HTERT RPE-1 (cell line): ENCODE data around the gene SAP30L.

Experiments used
- in situ Hi-C: fragments of 300-500 bp; cut with MboI; formaldehyde crosslinking; loops from 4 replicates; pipeline ENCODE4 v1.14.3; 2020; ENCODE audit warnings: low sequenced_read_pairs

Gene SAP30L

GRCh38 chr5:154479160-154479943, 33.6 kb downstream of the SAP30L start:
- in situ Hi-C loops, result no loop called here

- in situ Hi-C loops, result no loop called here
These were observed 34.4 kb downstream of the SAP30L start for GRCh38 chr5:154479944-154480750.

DNA sequence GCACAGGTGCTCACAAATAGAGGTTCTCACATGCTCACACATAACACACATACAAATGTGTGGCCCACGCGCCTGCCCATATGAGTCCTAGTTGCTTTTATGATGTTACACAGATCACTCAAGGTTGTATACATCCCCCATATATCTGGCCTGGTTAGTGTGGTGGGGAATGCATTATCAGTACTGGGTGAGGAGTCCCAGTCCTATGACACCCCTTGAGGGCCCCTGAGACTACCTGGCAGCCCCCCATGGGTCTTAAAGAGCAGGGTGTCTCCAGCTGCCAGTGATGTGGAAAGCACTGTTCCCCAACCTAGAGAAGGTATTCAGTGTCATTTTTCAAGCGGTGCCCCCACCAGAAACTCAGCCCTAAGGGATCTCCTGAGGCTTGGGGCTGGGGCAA, 35.0 kb downstream of the SAP30L start:
- in situ Hi-C loops, result no loop called here

- in situ Hi-C loops, result no loop called here
These were observed 36.0 kb downstream of the SAP30L start for GRCh38 chr5:154481584-154482381.

DNA sequence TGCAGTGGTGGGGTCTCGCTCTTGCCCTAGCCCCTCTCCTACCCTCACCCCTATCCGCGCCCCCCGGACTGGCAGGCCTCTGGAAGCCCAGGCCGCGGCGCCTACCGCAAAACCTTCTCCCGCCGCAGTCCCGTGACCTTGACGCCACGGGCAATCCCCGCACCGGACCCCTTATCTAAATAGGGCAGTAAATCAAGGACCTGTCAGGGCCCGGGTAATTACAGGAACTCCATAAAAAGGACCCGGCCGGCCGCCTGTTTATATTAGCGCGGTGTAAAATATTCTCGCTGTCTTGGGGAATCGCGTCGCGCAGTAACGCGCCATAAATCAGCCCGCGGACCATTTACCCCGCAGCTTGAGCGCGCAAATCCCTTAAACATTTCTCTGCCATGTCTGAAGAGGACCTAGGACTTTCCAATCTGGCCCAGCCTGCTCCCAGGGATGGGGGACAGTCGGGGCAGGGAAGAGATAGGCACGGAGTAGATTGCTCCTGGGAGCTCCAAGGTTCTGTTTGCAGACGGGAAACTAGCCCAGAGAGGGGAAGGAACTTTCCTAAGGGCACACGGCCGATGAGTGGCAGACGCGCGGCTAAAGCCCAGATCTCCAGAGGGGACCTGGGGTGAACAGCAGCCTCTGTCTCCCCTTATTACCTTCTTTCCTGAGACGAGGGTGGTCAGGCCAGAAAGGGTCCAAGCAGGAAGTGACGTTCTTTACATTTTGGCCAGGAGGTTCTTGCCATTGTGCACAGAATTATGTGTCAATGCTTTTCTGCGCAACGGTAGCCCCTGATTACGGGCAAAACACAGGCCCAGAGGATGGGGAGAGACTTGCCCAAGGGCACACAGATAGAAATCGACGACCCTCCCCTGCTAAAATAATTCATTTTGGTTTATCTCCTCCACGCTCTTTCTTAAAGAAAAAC, 37.0 kb downstream of the SAP30L start:
- in situ Hi-C loops, result no loop called here

GRCh38 chr5:154483654-154484392, 38.0 kb downstream of the SAP30L start:
- in situ Hi-C loops, result no loop called here

DNA sequence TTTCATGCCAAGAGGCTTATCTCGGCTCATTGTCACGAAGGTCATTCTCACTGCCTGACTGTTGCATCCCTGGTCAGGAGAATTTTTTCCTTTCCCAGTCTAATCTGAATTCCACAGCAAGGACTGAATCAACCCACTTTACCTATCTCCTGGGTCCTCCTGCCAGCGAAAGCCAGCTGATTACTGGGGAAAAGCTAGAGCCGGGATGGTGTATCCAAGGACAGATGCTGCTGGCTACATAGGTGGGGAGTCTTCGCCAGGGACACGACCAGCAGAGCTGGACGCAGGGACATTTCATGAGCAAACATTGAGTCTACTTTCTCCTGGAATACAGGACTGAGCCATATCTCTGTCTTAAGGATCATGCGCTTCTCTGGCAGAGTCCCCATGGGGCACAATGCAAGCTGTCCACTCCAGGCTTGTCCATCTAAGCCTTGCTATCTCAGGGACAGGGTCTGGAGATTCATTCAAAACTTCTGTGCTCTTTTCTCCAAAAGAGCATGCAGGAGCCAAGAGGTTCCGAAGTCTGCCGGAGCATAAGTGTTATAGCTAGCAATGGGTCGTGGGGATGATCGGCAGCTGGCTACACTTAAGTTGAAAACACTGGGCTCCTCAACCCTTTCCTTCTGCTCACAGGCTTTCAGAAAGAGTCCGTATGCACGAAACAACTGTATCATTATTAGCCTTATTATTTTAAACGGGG, 38.7 kb downstream of the SAP30L start:
- in situ Hi-C loops, result no loop called here

DNA sequence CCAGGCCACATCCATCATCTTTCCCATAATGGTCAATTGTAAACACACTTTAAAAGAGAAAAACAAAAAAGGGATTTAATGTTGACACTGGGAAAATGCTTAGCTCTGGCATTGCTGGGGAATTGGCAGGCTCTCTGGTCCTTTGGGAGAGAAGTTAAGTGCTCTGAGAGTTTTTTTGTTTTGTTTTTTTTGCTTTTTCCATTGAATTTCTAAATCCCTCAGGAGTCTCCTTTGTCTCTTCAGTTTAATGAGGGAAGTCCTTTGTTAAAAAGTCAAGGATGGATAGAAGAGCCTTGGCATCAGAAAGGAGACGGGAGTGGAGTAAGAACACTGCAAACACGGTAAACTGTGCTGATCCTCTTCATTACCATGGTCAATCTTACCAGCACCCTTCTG, 39.3 kb downstream of the SAP30L start:
- in situ Hi-C loops, result no loop called here

- in situ Hi-C loops, result no loop called here
These were observed 40.1 kb downstream of the SAP30L start for GRCh38 chr5:154485850-154486426.

DNA sequence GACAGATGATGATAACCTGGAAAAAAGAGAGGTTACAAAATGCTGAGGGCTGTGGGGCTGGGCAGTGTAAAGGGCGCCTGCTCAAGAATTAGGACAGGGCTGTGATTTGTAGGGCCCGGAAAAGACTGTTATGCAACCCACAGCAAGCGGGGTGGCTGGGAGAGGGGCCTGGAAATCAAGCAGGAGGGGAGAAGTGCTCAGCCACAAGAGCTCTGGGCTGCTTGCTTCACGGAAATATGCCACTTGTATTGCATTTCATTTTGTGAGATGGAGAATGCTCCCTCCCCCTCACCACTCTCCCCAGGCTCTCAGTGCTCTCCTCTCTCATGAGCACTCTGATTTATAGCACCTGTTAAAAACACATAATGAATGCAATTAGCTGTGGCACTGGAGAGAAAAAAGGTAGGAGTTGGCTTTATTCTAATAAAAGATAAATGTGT, 40.6 kb downstream of the SAP30L start:
- in situ Hi-C loops, result no loop called here

DNA sequence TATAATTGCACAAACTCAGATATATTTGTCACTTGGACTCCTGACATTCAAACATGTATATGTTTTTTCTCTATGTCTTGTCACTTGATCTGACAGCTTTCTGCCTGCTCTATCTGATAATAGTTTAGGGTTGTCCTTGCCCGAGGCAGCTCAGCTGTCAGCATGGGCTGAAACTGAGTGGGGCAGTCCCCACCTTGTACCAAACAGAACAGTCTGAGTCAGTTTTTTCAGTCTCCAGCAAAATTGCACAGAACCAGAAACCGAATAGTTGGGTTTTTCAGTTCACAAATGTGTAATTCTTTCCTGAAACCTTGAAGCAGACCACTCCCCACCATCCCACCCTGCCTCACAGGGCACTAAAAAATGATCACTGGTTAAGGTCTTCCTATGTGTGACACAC, 41.7 kb downstream of the SAP30L start:
- in situ Hi-C loops, result no loop called here

- in situ Hi-C loops, result no loop called here
These were observed 46.1 kb downstream of the SAP30L start for GRCh38 chr5:154491941-154492340.

DNA sequence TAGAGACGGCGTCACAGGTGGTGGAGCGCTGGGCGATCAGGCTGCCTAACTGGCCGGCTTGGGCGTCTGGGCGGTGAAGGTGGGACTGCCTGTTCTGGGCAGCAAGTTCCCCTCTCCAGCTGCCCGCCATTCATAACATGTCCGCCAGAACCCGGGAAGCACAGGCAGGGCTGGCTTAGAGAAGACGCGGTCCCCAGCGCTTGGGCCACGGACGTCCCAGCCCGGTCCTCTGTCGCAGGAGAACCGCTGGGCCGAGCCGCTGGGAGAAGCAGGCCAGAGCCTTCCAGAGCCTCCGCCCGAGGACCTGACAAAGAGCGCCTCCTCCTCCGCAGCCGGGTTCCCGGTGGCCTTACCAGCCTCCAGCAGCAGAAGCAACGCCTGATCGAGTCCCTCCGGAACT, 47.5 kb downstream of the SAP30L start:
- in situ Hi-C loops, result no loop called here

- in situ Hi-C loops, result no loop called here
These were observed 48.2 kb downstream of the SAP30L start for GRCh38 chr5:154494036-154494435.

DNA sequence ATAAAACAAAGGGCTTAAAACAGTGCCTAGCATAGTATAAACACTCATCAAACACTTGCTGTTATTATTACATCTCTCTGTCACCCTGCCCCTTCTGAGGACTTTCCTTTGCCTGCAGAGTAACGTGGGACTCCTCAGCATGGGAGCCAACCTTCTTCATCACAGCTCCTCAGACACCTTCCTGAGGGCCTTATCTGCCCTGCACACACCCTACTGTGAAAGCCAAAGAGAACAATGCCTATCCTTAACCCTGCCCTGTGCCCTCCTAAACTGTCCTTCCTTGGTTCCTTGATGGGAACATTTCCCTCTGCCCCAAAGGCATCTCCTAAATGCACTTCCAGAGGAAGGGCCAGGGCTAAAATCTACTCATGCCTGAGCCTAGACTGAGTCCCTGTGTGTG, 52.8 kb downstream of the SAP30L start:
- in situ Hi-C loops, result no loop called here

DNA sequence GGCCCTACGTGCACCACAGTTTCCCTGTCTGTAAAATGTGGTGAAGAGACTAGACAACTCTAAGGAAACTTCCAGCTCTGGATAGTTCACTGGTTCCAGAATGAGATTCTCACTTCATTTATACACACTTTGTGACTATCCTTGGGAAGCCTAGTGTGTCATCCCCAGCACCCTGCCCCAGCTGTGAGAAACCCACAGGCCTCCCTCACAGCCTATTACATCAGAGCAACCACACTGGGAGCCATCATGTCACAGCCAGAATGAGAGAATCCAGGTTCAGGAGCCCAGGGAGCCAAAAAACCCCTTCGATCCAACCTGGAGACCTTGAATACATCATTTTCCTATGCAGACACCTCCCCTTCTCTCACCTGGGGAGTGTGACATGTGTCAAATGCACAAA, 53.2 kb downstream of the SAP30L start:
- in situ Hi-C loops, result no loop called here

GRCh38 chr5:154501566-154501965, 55.8 kb downstream of the SAP30L start:
- in situ Hi-C loops, result no loop called here

DNA sequence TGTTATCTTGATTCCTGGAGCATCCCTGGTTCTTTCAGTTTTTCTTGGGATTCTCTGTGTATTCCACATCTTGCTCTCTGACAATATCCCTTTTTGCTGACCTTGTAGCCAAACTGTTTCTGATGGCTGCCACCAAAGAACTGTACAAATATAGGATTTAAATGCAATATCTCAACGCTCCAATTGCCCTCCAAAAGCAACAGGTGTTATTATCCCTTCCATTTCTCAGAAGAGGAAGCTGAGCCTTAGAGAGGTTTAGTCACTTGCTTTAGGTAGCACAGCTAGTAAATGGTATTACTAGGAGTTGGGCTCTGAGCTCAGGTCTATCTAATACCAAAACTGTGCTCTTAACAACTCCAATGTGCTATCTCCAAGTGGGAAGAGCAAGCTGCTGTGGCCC, 56.4 kb downstream of the SAP30L start:
- in situ Hi-C loops, result no loop called here

DNA sequence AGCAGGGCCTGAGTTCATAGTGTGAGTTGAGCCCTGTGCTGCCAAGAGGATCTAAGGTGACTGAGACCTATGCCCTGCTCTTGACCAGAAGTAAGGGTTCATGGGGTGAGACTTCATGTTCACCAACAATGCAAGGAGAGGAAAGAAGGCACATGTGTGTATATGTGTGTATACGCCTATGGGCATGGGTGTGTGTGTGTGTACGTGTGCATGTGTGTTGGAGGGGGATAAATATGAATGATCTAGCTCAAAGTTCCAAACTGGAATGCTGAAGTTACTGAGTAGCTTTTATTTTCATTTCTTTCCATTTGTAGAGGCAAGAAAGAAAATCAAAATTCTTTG, 57.9 kb downstream of the SAP30L start:
- in situ Hi-C loops, result no loop called here
